ENCODE data around the gene MYL7. TPM values are rescaled to one million over a fixed set of nuclear protein-coding genes. Genes with fewer than 3 reads are reported as not detected.
"Not testable (repeated sequence)": the region's sequence is repeated elsewhere in the genome, so short reads cannot be mapped to it uniquely, and the experiment has no call there.

MYL7 gene
- total RNA-seq, 1 experiment from 2014 or later = not detected

GRCh38 chr7:44180631-44181030 is 39.5 kb upstream of the MYL7 start:
- BruUV-seq (replicated peaks) = no TSS peak
- no peaks in the 10 kb centered on the region for H3K36me3 Mint-ChIP-seq (ENCODE audit: insufficient read depth, unreplicated experiment)
- H3K9me3 Mint-ChIP-seq (ENCODE audit: unreplicated experiment) = no peaks in the 10 kb centered on the region
- no peak for DNase-seq (ENCODE audit: unreplicated experiment)
- no peaks in the 10 kb centered on the region for H3K27me3 Mint-ChIP-seq (ENCODE audit: insufficient read depth, unreplicated experiment)
- H3K27ac Mint-ChIP-seq (ENCODE audit: low read depth, unreplicated experiment) = no peak overlapping the region
- TF ChIP-seq, protein P1, sequence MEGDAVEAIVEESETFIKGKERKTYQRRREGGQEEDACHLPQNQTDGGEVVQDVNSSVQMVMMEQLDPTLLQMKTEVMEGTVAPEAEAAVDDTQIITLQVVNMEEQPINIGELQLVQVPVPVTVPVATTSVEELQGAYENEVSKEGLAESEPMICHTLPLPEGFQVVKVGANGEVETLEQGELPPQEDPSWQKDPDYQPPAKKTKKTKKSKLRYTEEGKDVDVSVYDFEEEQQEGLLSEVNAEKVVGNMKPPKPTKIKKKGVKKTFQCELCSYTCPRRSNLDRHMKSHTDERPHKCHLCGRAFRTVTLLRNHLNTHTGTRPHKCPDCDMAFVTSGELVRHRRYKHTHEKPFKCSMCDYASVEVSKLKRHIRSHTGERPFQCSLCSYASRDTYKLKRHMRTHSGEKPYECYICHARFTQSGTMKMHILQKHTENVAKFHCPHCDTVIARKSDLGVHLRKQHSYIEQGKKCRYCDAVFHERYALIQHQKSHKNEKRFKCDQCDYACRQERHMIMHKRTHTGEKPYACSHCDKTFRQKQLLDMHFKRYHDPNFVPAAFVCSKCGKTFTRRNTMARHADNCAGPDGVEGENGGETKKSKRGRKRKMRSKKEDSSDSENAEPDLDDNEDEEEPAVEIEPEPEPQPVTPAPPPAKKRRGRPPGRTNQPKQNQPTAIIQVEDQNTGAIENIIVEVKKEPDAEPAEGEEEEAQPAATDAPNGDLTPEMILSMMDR (IDR thresholded peaks at IDR 0.05; ENCODE audit: unreplicated experiment) = no peak
- H3K4me1 Mint-ChIP-seq (ENCODE audit: insufficient read depth, unreplicated experiment) = peaks cover 29% of the 10 kb centered on the region
- POLR2A ChIA-PET = no interaction called here
- no peak overlapping the region for H3K4me3 Mint-ChIP-seq (ENCODE audit: unreplicated experiment)
- intact Hi-C loops (cut with micrococcal nuclease) = no loop called here
- CTCF ChIA-PET = interaction anchor here (0.6 kb wide), 1 partner anchor 26 kb away, joined by 3 read pairs; no protein-coding TSS in a partner anchor

- Mint-ChIP-seq H3K27me3 (ENCODE audit: insufficient read depth, unreplicated experiment) (no peaks in the 10 kb centered on the region), H3K9me3 (ENCODE audit: unreplicated experiment) (no peaks in the 10 kb centered on the region), H3K4me1 (ENCODE audit: insufficient read depth, unreplicated experiment) (peaks cover 9% of the 10 kb centered on the region), H3K4me3 (ENCODE audit: unreplicated experiment) (no peak overlapping the region), H3K27ac (ENCODE audit: low read depth, unreplicated experiment) (peak overlapping the region; percentile 46), H3K36me3 (ENCODE audit: insufficient read depth, unreplicated experiment) (no peaks in the 10 kb centered on the region)
- TF ChIP-seq, protein P1 (IDR thresholded peaks at IDR 0.05; ENCODE audit: unreplicated experiment) = no peak
- ChIA-PET POLR2A (no interaction called here), CTCF (interaction anchor here (0.6 to 1.3 kb wide), 2 partner anchors 14 to 156 kb away, joined by 3 read pairs; no protein-coding TSS in a partner anchor)
- peak; percentile 79 for DNase-seq (ENCODE audit: unreplicated experiment)
- no TSS peak for BruUV-seq (replicated peaks)
- intact Hi-C loops (cut with micrococcal nuclease) = no loop called here
Measured at GRCh38 chr7:44177570-44178131, 36.5 kb upstream of the MYL7 start.

DNA sequence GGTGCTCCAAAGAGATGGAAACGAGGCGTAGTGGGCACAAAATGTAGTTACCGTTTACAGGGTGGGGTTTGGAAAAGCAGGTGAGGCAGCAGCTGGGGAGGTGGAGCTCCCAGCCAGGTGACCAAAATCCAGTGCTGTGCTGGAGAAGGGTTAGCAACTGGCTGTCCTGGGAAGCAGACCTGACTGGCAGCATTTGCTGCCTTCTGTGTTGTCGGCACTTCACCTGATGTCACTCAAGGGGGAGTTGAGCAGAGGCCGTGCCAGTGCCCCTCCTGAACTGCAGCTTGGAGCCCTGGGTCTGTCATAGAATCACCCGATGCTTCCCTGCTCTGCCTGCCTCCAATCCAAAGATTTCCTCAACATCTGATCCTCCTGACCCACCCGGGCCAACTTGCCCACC is 35.4 kb upstream of the MYL7 start:
- Mint-ChIP-seq H3K9me3 (ENCODE audit: unreplicated experiment) (no peaks in the 10 kb centered on the region), H3K27me3 (ENCODE audit: insufficient read depth, unreplicated experiment) (no peaks in the 10 kb centered on the region), H3K4me1 (ENCODE audit: insufficient read depth, unreplicated experiment) (peaks cover 9% of the 10 kb centered on the region), H3K36me3 (ENCODE audit: insufficient read depth, unreplicated experiment) (no peaks in the 10 kb centered on the region), H3K27ac (ENCODE audit: low read depth, unreplicated experiment) (no peak overlapping the region), H3K4me3 (ENCODE audit: unreplicated experiment) (no peak overlapping the region)
- POLR2A ChIA-PET = interaction anchor here (0.9 to 1.1 kb wide), 2 partner anchors 13 to 132 kb away, joined by 3 to 6 read pairs; partner anchors contain the start of gene DBNL
- no peak for DNase-seq (ENCODE audit: unreplicated experiment)
- no TSS peak for BruUV-seq (replicated peaks)
- intact Hi-C loops (cut with micrococcal nuclease) = no loop called here
- CTCF ChIA-PET = interaction anchor here (0.7 kb wide), 1 partner anchor 20 kb away, joined by 3 read pairs; no protein-coding TSS in a partner anchor
- TF ChIP-seq, protein P1 (IDR thresholded peaks at IDR 0.05; ENCODE audit: unreplicated experiment) = no peak

- intact Hi-C loops (cut with micrococcal nuclease) = no loop called here
- no peak for DNase-seq (ENCODE audit: unreplicated experiment)
- Mint-ChIP-seq H3K4me3 (ENCODE audit: unreplicated experiment) (no peak overlapping the region), H3K9me3 (ENCODE audit: unreplicated experiment) (no peaks in the 10 kb centered on the region), H3K27ac (ENCODE audit: low read depth, unreplicated experiment) (no peak overlapping the region), H3K36me3 (ENCODE audit: insufficient read depth, unreplicated experiment) (no peaks in the 10 kb centered on the region), H3K27me3 (ENCODE audit: insufficient read depth, unreplicated experiment) (no peaks in the 10 kb centered on the region), H3K4me1 (ENCODE audit: insufficient read depth, unreplicated experiment) (peaks cover 9% of the 10 kb centered on the region)
- BruUV-seq (replicated peaks) = no TSS peak
- ChIA-PET POLR2A (no interaction called here), CTCF (interaction anchor here (0.7 kb wide), 1 partner anchor 21 kb away, joined by 3 read pairs; no protein-coding TSS in a partner anchor)
- TF ChIP-seq, protein P1 (IDR thresholded peaks at IDR 0.05; ENCODE audit: unreplicated experiment) = no peak
Measured at GRCh38 chr7:44175730-44176129, 34.6 kb upstream of the MYL7 start.

DNA sequence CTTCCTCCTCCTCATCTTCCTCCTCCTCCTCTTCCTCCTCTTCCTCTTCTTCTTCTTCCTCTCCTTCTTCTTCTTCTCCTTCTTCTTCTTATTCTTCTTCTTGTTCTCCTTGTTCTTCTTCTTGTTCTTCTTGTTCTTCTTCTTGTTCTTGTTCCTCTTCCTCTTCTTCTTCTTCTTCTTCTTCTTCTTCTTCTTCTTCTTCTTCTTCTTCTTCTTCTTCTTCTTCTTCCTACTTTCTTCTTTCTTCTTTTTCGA is 33.5 kb upstream of the MYL7 start:
- H3K27me3 Mint-ChIP-seq (ENCODE audit: insufficient read depth, unreplicated experiment); POLR2A ChIA-PET; H3K4me1 Mint-ChIP-seq (ENCODE audit: insufficient read depth, unreplicated experiment); intact Hi-C loops (cut with micrococcal nuclease); DNase-seq (ENCODE audit: unreplicated experiment); H3K4me3 Mint-ChIP-seq (ENCODE audit: unreplicated experiment); H3K36me3 Mint-ChIP-seq (ENCODE audit: insufficient read depth, unreplicated experiment); H3K9me3 Mint-ChIP-seq (ENCODE audit: unreplicated experiment); H3K27ac Mint-ChIP-seq (ENCODE audit: low read depth, unreplicated experiment); BruUV-seq (replicated peaks): not testable (repeated sequence)
- CTCF ChIA-PET = interaction anchor here (0.5 kb wide), 1 partner anchor 49 kb away, joined by 3 read pairs; no protein-coding TSS in a partner anchor
